ENCODE data around the gene AGTR1. TPM values are rescaled to one million over a fixed set of nuclear protein-coding genes. Genes with fewer than 3 reads are reported as not detected.

The AGTR1 gene
- polyA plus RNA-seq, 3 donors: not detected

DNA sequence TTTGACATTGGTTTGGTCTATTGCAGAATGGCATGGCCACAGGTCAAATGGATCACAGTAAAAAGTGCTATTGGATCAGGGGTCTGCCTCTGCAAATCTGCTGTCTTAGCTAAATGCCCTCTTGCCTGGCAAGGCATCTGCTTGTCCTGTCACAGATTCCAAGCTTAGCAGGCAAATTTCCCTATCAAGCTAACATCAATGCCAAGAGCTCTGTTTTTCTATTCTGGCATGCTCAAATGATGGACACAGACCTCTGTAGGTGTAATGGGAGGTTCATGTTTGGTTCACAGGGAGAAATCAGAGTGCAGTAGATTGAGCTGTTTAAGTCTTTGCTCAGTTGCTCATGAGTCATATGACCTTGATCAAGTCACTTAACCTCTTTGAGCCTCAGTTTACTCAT is 75.1 kb downstream of the AGTR1 start:
- Histone ChIP-seq H2AFZ (ENCODE audit: insufficient read depth, low read depth, low read length, poor library complexity, severe bottlenecking) (no peak overlapping the region), H3K4me3 (replicated peaks in 1 of 3; ENCODE audit: low read depth in 2 of 3, low read length in 3 of 3) (no peak overlapping the region), H3K36me3 (replicated peaks in 1 of 2; ENCODE audit: control insufficient read depth in 1 of 2, insufficient read depth in 2 of 2, low read length in 2 of 2) (no peaks in the 10 kb centered on the region), H3K9ac (ENCODE audit: insufficient read depth, low read length, poor library complexity, severe bottlenecking) (no peak overlapping the region), H3K9me3 (replicated peaks in 1 of 2; ENCODE audit: control insufficient read depth in 1 of 2, insufficient read depth in 1 of 2, low read length in 2 of 2) (no peaks in the 10 kb centered on the region), H3K27ac (ENCODE audit: low read depth in 1 of 2, low read length in 2 of 2) (no peak overlapping the region), H4K20me1 (ENCODE audit: insufficient read depth, low read length) (no peaks in the 10 kb centered on the region), H3K27me3 (ENCODE audit: control insufficient read depth in 2 of 2, insufficient read depth in 2 of 2, low read length in 2 of 2) (no peaks in the 10 kb centered on the region), H3K79me2 (ENCODE audit: insufficient read depth, low read length) (no peaks in the 10 kb centered on the region), H3K4me1 (ENCODE audit: control insufficient read depth in 1 of 2, insufficient read depth in 2 of 2, low read length in 2 of 2) (no peaks in the 10 kb centered on the region), H3K4me2 (replicated peaks; ENCODE audit: extremely low read depth, low read length, poor library complexity, severe bottlenecking) (no peak overlapping the region)
- TF ChIP-seq, protein P1, sequence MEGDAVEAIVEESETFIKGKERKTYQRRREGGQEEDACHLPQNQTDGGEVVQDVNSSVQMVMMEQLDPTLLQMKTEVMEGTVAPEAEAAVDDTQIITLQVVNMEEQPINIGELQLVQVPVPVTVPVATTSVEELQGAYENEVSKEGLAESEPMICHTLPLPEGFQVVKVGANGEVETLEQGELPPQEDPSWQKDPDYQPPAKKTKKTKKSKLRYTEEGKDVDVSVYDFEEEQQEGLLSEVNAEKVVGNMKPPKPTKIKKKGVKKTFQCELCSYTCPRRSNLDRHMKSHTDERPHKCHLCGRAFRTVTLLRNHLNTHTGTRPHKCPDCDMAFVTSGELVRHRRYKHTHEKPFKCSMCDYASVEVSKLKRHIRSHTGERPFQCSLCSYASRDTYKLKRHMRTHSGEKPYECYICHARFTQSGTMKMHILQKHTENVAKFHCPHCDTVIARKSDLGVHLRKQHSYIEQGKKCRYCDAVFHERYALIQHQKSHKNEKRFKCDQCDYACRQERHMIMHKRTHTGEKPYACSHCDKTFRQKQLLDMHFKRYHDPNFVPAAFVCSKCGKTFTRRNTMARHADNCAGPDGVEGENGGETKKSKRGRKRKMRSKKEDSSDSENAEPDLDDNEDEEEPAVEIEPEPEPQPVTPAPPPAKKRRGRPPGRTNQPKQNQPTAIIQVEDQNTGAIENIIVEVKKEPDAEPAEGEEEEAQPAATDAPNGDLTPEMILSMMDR (IDR thresholded peaks at IDR 0.05): no peak
- Mint-ChIP-seq H3K4me1 (peaks cover 6% of the 10 kb centered on the region), H3K4me3 (no peak overlapping the region), H3K9me3 (peaks cover 0 to 10% (median 8%) of the 10 kb centered on the region in 7 donors), H3K27me3 (ENCODE audit: low read depth in 3 of 3) (peaks cover 1 to 2% (median 1%) of the 10 kb centered on the region in 3 donors), H3K36me3 (no peaks in the 10 kb centered on the region), H3K27ac (no peak overlapping the region)
- no peak for DNase-seq
- intact Hi-C loops (cut with micrococcal nuclease): no loop called here

DNA sequence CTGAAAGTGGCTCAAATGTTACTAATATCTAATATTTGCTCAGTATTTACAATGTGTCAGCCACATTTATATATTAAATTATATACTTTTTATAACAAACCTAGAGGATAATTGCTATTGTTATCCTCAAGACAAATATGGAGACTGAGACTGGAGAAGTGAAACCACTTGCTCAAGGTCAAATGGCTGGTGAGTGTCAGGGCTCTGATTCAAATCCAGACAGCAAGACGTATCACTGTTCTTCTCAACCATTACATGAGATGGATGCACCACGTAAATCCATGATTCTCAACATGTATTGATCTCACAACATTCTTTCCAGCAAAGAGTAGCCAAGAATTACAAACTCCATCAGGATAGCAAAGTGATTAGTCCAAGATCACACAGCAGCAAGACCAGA is 76.1 kb downstream of the AGTR1 start:
- Mint-ChIP-seq H3K27me3 (ENCODE audit: low read depth in 3 of 3) (peaks cover 1 to 2% (median 1%) of the 10 kb centered on the region in 3 donors), H3K27ac (no peak overlapping the region), H3K36me3 (no peaks in the 10 kb centered on the region), H3K4me1 (peaks cover 7% of the 10 kb centered on the region), H3K4me3 (no peak overlapping the region), H3K9me3 (peaks cover 0 to 9% (median 4%) of the 10 kb centered on the region in 7 donors)
- no peaks in the 10 kb centered on the region for H4K20me1 ChIP-seq (ENCODE audit: insufficient read depth, low read length)
- no peaks in the 10 kb centered on the region for H3K9me3 ChIP-seq (replicated peaks in 1 of 2; ENCODE audit: control insufficient read depth in 1 of 2, insufficient read depth in 1 of 2, low read length in 2 of 2)
- intact Hi-C loops (cut with micrococcal nuclease): no loop called here
- H3K4me2 ChIP-seq (replicated peaks; ENCODE audit: extremely low read depth, low read length, poor library complexity, severe bottlenecking): no peak overlapping the region
- H3K4me1 ChIP-seq (ENCODE audit: control insufficient read depth in 1 of 2, insufficient read depth in 2 of 2, low read length in 2 of 2): peaks cover 0 to under 1% of the 10 kb centered on the region in 2 donors
- H3K27ac ChIP-seq (ENCODE audit: low read depth in 1 of 2, low read length in 2 of 2): no peak overlapping the region
- no peak overlapping the region for H2AFZ ChIP-seq (ENCODE audit: insufficient read depth, low read depth, low read length, poor library complexity, severe bottlenecking)
- TF ChIP-seq, protein P1 (IDR thresholded peaks at IDR 0.05): no peak
- no peak overlapping the region for H3K4me3 ChIP-seq (replicated peaks in 1 of 3; ENCODE audit: low read depth in 2 of 3, low read length in 3 of 3)
- no peak overlapping the region for H3K9ac ChIP-seq (ENCODE audit: insufficient read depth, low read length, poor library complexity, severe bottlenecking)
- no peak for DNase-seq
- no peaks in the 10 kb centered on the region for H3K36me3 ChIP-seq (replicated peaks in 1 of 2; ENCODE audit: control insufficient read depth in 1 of 2, insufficient read depth in 2 of 2, low read length in 2 of 2)
- no peaks in the 10 kb centered on the region for H3K27me3 ChIP-seq (ENCODE audit: control insufficient read depth in 2 of 2, insufficient read depth in 2 of 2, low read length in 2 of 2)
- H3K79me2 ChIP-seq (ENCODE audit: insufficient read depth, low read length): no peaks in the 10 kb centered on the region
- 58% methylated on average over 2 of the region's 2 CpGs for WGBS (ENCODE audit: insufficient coverage)
